HG03442 (cell line): ENCODE data around the gene C1QC.

Experiments
- ATAC-seq: cut with Tn5 transposase; IDR thresholded peaks from one replicate; pipeline ENCODE4 v1.9.1; 2021; ENCODE audit warnings: mild to moderate bottlenecking, moderate library complexity; ENCODE audit not compliant: unreplicated experiment

Gene C1QC

DNA sequence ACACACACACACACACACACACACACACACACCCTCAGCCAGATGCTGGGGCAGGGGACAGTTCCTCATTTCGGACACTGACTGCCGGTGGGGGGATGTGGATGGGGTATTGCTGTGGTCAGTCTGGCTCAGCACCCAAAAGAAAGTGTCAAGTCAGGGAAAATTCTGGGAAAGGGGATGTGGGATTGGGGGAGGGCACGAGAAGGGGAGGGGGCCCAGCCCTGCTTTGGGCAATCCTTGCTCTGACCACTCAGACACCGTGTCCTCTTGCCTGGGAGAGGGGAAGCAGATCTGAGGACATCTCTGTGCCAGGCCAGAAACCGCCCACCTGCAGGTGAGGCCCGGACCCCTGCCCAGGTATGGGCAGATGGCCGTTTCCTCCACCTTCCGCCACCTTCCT is at the start of gene C1QC:
TSS of gene C1QC (plus strand) at position 253 of the 400 bp plus-strand sequence. CDS start 391 bp downstream, outside the sequence.
- ATAC-seq = no peak

DNA sequence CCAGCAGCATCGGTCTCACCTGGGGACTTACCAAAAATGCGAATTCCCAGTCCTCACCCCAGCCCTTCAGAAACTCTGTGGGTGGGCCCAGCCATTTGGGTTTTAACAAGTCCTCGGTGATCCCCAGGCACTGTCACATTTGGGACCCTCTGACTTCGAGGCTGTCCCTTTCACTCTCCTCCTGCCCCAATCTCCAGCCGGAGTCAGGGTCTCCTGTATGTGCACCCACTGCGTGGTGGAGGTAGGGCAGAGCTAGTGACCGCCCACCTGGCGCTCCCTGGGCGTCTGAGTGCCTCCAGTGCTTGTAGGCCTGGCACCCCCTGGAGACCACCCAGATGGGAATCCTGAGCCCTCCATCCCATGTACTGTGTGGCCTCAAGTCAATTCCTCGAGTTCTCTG is 49.0 kb upstream of the C1QC start:
- no peak for ATAC-seq

DNA sequence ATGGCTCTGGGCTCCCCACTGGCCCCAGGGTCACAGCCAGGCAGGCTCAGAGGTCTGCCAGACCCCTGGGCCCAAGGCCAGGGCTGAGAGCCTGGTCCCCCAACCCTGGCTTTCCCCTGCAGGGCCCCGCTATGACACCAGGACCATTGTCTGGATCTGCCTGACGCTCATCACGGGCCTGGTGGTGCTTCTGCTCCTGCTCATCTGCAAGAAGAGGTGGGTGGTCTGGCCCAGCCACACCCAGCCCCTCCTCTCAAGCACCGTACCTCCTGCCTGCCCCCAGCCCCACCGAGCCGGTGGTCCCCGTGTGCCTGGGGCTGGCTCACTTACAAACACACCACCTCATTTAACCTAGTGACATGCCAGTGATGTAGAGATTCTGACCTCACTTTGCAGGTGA is 48.3 kb upstream of the C1QC start:
- no peak for ATAC-seq

DNA sequence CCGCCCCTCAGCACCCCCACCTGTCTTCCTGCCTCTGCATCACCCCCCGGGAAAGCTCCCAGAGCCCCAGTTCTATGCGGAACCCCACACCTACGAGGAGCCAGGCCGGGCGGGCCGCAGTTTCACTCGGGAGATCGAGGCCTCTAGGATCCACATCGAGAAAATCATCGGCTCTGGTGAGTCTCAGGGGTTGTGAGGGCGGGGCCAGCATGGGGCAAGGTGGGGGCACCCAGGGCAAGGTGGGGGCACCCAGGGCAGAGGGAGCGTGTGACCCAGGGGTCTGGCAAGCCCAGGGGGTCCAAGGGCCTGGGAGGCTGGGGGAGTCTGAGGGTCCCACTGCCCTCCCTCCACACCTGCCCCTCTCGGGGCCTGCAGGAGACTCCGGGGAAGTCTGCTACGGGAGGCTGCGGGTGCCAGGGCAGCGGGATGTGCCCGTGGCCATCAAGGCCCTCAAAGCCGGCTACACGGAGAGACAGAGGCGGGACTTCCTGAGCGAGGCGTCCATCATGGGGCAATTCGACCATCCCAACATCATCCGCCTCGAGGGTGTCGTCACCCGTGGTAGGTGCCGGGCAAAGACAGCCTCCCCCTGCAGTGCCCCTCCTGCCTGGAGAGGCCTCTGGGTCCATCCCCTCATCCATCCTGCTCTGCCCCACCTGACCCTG is 46.0 kb upstream of the C1QC start:
- no peak for ATAC-seq

DNA sequence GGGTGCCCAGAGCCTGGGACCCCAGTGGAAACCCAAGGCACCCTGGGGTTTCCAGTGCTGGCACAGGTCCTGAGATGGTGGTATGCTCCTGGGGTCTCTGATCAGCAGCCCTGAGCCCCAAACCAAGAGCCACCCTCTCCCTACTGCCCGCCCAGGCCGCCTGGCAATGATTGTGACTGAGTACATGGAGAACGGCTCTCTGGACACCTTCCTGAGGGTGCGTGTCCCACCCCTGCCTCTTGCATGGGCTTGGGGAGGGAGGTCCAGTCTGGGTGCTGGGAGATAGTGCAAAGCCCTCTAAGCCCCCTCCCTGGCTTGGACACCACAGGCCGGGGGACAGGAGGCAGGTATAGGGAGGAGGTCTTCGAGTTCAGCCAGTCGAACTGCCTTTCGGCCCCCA is 45.4 kb upstream of the C1QC start:
- no peak for ATAC-seq

DNA sequence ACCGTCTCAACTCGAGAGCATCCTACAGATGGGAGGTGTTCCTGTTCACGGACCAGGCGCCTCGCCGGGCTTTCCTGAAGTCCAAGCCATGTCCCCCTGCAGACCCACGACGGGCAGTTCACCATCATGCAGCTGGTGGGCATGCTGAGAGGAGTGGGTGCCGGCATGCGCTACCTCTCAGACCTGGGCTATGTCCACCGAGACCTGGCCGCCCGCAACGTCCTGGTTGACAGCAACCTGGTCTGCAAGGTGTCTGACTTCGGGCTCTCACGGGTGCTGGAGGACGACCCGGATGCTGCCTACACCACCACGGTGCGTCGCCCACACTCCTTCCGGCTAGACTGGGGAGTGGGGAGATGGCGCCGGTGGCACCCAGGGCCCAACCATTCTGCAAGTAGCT is 44.7 kb upstream of the C1QC start:
- no peak for ATAC-seq

DNA sequence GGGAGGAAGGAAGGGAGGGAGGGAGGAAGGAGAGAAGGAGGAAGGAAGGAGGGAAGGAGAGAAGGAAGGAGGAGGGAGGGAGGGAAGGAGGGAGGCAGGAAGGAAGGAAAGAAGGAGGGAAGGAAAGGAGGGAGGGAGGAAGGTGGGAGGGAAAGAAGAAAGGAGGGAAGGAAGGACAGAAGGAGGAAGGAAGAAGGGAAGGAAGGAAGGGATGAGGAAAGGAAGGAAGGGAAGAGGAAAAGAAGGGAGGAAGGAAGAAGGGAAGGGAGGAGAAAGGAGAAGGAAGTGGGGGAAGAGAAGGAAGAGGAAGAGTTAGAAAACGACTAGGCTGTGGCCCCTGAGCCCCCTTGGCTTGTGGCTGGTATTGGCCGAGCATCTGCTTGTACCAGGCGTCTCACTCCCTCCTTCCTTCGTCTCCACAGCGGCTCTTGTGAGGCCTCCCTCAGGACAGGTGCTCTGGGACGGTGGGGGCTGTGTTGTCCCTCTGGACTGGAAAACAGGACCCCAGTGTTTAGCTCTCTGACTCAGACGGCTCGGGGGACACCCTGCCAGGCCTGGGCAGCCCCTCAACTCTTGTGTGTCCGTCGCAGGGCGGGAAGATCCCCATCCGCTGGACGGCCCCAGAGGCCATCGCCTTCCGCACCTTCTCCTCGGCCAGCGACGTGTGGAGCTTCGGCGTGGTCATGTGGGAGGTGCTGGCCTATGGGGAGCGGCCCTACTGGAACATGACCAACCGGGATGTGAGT is 43.2 kb upstream of the C1QC start:
- ATAC-seq = no peak

DNA sequence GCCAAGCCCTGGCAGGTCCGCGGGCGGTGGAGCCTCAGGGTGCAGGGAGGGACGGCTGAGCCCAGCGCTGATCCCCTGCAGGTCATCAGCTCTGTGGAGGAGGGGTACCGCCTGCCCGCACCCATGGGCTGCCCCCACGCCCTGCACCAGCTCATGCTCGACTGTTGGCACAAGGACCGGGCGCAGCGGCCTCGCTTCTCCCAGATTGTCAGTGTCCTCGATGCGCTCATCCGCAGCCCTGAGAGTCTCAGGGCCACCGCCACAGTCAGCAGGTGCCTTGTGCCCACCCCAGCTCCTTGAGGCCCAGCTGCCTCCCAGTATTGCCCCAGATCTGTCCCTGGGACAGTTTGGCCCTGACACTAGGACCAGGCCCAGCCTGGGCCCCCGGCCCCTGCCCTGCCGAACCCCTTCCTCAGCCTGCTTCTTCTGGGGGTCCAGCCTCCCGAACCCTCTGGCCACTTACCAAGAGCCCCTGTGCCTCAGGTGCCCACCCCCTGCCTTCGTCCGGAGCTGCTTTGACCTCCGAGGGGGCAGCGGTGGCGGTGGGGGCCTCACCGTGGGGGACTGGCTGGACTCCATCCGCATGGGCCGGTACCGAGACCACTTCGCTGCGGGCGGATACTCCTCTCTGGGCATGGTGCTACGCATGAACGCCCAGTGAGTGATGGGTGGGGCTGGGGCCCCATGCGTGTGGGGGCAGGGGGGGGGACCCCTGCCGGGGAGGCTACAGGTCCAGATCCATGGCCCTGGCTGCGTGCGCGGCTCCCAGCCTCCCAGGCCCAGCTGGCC is 42.4 kb upstream of the C1QC start:
- ATAC-seq = no peak

DNA sequence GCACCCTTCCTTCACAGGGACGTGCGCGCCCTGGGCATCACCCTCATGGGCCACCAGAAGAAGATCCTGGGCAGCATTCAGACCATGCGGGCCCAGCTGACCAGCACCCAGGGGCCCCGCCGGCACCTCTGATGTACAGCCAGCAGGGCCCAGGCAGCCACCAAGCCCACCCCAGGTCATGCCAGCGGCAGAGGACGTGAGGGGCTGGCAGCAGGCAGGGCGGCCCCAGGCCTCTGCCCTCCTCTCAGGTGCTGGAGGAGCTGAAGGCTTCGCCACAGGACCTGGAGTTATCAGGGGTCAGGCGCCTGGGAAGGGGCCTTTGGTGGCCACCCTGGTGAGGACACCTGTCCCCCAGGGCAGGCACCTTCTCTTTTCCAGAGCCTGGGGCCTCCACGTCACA is 41.8 kb upstream of the C1QC start:
- ATAC-seq = no peak

DNA sequence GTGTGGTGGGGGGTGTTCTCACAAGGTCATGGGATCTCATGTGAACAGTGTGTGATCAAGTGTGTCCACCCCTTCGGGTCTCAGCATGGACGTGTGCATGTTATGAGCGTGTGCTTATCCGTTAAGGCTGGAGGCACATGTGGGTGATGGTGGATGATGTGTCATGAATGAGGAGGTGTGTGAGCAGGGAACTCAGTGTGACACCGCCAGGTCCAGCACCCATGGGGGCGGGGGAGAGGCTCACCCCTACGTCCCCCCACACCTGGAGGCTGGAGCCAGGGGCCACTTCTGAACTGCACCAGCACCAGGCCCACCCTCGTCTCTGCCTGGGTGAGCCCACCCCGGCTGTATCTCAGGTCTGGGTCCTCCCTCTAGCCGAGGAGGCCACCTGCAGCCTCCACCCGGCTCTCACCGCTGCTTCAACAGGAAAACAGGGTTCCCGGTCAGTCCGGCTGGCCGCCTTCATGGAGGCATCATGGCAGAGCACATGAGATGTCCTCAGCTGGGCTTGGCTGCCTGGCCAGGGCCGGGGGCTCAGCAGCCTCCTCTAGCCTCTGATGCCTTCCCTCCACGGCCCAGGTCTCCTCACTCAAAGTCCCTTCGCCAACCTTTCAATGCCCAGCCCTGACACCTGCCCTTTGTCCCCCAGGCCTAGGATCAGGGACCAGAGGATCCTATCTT is 41.2 kb upstream of the C1QC start:
- no peak for ATAC-seq

DNA sequence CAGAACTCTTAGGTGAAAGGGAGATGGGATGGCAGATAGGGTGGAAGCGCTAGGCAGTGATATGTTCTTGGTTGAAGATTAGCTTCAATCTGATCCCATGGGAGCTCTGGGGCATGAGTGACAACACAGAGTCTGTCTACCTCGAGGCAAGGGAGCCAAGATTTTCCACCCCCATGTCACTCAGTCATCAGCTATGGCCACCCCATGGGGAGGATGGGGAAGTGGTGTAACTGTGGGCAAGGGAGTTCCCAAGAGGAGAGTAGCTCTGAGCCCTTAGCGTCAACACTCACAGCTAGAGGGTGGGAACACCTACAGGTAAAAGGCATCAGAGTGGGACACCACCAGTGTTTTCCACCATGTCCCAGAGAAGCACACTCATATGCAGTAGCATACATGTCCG is 37.3 kb upstream of the C1QC start:
- ATAC-seq = no peak

DNA sequence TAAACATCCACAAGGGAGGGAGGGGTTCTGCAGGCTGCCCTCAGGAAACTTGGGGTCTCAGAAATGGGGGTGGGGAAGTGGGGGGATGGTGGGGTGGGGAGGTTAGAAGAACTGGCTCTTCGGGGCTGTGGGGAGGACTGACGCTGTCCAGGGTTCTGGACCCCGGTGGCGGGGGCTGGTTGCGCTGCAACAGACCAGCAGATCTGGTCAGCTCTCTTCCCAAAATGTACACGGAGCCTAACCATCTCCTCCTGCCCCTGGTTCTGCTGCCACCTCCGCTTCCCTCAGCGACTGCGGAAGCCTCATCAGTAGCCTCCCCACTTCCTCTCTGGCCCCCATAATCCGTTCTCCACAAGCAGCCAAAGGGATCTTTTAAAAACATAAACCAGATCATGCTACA is 36.3 kb upstream of the C1QC start:
- ATAC-seq = no peak

DNA sequence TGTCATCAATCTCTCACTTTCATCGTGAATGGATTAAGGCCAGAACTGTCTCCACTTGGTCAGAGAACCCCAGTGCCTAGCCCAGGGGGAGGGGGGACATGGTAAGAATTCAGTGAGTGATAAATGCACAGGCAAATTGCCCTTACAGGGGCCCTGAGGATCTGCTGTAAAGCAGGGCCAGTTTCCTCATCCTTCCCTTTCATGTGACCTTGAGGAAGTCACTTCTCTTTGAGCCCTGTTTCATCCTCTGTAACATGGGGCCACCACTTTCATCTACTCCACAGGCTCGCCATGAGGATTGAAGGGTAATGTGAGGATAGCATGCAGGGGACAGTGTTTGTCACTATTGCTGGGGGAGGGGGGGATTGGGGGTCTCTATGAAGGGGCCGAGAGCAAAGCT is 35.1 kb upstream of the C1QC start:
- no peak for ATAC-seq

DNA sequence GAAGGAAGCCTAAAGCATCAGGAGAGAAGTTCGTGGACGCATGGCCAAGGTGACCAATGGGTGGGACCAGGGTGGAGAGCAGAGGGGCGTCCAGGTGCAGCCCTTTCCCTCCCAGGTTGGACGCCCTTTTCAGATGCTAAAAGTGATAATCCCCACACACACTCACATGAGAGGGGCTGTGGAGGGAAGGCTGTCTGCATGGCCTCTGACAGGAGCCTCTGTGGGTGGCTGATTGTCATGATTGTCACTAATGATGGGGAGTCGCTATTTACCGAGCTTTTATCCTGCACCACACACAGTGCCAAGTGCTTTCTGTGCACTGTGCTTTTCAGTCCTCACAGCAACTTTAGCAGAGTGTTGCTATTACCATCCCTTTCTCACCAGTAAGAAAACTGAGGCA is 34.1 kb upstream of the C1QC start:
- no peak for ATAC-seq

DNA sequence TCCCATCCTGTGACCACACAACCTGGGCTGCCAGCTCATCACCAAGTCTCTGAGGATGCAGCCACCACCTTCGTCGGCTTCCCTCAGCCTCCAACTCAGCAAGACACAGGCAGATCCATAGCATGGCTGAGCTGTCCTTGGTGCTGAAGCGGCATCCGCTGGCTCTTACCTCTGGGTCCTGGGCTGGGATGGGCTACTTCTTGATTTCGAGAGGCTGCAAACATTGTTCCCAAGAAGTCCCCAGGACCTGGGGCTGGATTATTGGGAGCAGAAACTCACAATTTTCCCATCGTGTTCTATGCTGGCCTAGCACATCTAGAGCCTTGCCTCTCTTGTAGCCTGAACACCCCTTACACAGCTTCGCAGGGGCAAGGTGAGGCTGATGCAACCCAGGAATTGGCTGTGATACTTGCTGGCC is 31.9 kb upstream of the C1QC start:
- ATAC-seq = no peak

DNA sequence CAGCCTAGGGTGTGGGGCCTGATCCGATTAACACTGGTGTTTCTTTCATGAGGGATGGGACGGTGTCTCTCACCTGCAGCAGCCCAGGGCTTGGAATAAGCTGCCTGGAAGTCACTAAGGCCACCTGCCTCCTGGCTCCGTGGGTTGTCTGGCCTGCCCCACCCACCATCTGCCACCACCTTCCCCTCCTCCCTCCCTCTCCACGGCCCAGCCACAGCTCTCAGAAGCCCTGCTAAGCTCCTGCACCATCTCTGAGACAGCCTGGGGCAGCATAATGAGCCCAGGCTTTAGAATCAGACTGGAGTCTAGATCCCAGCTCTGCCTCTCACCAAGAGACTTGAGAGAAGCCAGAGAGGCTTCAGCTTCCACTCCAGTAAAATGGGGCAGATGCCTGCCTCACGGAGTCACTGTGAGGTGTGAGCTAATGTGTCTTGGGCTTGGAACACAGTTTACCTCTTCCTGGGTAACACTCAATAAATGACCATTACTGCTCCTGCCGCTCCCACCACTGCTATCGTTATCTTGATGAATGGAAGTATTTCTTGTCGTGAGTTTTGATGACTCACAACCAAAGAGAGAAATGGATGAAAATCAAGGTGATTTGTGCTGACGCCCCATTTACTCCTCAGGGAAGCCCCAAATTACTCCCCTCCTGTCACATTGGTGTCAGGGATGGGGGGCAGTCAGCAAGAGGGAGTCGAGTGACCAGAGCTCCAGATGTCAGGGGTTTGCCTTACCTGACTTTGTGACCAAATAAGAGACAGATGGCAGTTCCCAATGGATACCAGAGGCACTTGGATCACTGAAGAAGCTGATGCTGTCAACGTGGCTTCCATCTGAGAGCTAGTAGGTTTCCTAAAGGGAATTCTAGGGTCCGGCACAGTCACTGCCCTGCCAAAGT is 30.5 kb upstream of the C1QC start:
- ATAC-seq = no peak

DNA sequence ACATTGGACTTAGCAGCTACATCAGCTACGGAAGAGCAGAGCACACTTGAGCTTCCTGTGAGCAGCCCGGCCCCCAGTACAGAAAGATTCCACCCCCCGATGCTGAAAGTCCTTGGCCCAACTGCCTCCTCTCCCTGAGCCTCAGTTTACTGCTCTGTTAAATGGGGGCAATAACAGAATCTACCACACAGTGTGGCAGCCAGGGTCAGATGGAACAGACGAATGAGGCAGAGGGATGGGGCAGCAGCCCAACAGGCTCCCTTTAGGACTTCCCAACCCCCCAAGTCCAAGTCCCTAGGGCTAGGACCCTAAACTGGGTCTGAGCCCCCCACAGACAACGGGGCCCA is 29.9 kb upstream of the C1QC start:
- ATAC-seq = no peak

DNA sequence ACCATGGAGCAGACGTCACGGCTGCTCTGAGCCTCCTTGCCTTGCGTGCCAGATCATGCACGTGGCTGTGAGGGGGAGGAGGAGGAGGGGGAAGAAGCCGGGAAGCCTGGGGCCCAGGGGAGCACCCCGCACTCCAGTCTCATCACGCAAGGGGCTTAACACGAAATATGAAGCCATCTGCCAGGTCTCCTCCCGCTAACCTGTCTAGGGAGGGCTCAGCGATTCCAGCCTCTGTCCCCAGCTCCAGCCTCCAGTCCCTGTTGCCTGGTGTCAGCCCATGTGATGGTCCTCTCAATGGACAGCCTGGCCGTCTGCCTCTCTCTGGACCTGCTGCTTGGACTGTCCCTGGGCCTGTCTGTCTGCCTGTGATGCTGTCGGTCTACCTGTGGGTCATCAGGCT is 29.5 kb upstream of the C1QC start:
- no peak for ATAC-seq

DNA sequence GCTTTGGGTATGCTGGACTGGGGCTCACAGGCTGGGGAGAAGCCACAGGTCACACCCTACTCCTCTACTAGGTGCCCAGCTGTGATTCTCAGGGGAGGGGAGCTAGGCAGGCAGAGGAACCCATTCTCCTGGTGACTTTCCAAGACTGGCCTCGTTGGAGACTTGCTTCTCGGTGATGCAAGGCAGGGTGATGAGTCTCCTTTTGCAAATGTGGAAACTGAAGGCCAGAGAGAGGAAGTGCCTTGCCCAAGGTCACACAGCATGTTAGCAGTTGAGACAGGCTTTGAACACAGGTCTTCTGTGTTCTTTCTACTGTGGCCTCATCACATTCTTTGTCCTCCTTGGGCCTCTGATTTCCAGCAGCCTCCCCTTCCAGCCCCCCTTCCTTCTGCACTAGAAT is 27.5 kb upstream of the C1QC start:
- ATAC-seq = no peak

DNA sequence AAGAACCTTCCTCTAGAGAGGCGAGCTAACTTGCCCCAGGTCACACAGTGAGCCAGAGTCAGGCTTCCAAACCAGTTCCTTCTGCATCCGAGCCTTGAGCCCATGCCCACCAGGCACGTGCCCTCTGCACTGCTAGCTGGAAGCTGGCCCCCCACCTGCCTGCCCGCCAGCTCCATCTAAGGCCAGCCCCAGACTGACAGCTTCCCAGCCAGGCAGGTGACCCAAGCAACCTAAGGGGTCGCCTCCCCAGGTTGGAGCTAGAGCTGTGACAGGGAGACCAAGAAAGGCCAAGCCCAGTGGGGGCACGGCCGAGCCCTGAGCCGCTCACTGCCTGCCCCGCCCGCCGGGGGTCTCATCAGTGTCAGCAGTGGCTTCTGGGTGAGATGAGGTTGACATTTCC is 26.9 kb upstream of the C1QC start:
- ATAC-seq = no peak

DNA sequence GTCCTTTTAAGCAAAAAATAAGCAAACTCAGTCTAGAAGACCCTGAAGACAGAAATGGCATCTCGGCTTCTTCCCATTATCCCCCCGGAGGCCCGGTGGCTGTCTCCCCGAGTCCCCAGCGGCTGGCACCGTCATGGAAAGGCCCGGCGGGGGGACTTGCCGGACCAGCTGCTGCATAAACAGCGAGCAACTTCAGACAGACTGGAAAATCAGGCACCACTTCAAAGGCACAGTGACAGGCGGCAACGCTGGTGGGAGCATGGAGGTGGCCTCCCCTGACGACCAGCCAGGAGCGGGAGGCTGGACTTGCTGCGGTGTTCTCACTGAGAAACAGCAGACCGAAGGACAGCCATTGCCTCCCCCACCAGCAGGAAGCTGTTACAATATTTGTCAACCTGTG is 25.4 kb upstream of the C1QC start:
- no peak for ATAC-seq
